Panc1 (cell line): ENCODE measurements around the gene RAB3B.

ENCODE experiments used
- POLR2AphosphoS5 ChIP-seq: IDR thresholded peaks from 2 replicates; pipeline ENCODE4 v1.6.1; 2012; ENCODE audit warnings: mild to moderate bottlenecking, low read depth, low read length, moderate library complexity
- SIN3A ChIP-seq: IDR thresholded peaks from 2 replicates; pipeline ENCODE4 v1.6.1; 2012; ENCODE audit warnings: low read depth, mild to moderate bottlenecking, low read length, moderate library complexity, borderline replicate concordance; ENCODE audit not compliant: insufficient read depth
- TF ChIP-seq, protein P1 (sequence below): fragments of 450-650 bp; IDR thresholded peaks from 2 replicates; pipeline ENCODE4 v1.5.1; 2017; ENCODE audit warnings: mild to moderate bottlenecking
- TF ChIP-seq, protein P2 (sequence below), 2 experiments: IDR thresholded peaks; 2 replicates each; pipeline ENCODE4 v1.6.1; 2011 to 2012; ENCODE audit warnings: low read depth in 2 of 2, control low read depth in 1 of 2, low read length in 1 of 2, mild to moderate bottlenecking in 1 of 2, moderate library complexity in 1 of 2; ENCODE audit not compliant: insufficient read depth in 1 of 2

DNA sequence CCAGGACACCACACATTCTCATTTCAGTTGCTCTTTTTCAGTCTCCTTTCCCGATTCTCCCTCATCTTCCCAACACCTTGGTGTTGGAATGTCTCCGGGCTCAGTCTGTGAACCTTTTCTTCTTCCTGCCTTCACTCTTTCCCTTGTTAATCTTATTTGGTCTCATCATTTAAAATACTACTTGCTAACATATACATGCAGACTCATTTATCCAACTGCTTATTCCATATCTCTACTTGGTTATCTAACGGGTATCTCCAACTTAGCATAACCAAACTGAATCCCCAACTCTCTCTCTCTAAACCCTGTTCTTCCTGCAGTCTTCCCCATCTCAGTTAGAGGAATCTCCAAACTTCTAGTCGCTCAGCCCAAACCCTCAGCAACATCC lies 26.2 kb downstream of the RAB3B start:
- TF ChIP-seq, protein P1, sequence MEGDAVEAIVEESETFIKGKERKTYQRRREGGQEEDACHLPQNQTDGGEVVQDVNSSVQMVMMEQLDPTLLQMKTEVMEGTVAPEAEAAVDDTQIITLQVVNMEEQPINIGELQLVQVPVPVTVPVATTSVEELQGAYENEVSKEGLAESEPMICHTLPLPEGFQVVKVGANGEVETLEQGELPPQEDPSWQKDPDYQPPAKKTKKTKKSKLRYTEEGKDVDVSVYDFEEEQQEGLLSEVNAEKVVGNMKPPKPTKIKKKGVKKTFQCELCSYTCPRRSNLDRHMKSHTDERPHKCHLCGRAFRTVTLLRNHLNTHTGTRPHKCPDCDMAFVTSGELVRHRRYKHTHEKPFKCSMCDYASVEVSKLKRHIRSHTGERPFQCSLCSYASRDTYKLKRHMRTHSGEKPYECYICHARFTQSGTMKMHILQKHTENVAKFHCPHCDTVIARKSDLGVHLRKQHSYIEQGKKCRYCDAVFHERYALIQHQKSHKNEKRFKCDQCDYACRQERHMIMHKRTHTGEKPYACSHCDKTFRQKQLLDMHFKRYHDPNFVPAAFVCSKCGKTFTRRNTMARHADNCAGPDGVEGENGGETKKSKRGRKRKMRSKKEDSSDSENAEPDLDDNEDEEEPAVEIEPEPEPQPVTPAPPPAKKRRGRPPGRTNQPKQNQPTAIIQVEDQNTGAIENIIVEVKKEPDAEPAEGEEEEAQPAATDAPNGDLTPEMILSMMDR = no peak
- TF ChIP-seq POLR2AphosphoS5 (no peak), SIN3A (no peak)
- TF ChIP-seq, protein P2, sequence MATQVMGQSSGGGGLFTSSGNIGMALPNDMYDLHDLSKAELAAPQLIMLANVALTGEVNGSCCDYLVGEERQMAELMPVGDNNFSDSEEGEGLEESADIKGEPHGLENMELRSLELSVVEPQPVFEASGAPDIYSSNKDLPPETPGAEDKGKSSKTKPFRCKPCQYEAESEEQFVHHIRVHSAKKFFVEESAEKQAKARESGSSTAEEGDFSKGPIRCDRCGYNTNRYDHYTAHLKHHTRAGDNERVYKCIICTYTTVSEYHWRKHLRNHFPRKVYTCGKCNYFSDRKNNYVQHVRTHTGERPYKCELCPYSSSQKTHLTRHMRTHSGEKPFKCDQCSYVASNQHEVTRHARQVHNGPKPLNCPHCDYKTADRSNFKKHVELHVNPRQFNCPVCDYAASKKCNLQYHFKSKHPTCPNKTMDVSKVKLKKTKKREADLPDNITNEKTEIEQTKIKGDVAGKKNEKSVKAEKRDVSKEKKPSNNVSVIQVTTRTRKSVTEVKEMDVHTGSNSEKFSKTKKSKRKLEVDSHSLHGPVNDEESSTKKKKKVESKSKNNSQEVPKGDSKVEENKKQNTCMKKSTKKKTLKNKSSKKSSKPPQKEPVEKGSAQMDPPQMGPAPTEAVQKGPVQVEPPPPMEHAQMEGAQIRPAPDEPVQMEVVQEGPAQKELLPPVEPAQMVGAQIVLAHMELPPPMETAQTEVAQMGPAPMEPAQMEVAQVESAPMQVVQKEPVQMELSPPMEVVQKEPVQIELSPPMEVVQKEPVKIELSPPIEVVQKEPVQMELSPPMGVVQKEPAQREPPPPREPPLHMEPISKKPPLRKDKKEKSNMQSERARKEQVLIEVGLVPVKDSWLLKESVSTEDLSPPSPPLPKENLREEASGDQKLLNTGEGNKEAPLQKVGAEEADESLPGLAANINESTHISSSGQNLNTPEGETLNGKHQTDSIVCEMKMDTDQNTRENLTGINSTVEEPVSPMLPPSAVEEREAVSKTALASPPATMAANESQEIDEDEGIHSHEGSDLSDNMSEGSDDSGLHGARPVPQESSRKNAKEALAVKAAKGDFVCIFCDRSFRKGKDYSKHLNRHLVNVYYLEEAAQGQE (IDR thresholded peaks at IDR 0.05; ENCODE audit: insufficient read depth in 1 of 2, low read depth in 2 of 2, low read length in 1 of 2) = no peak
